Trophoblast cell (in vitro differentiated cells and primary cell): ENCODE data around the gene FYN.

ENCODE experiments used
- DNase-seq, 2 donors: peaks; one replicate each; pipeline ENCODE4 v3.0.0-alpha.2; 2016
- H2AFZ ChIP-seq: 2 replicates; pipeline ENCODE4 v1.6.1; 2013; ENCODE audit warnings: low read length, moderate library complexity, mild to moderate bottlenecking; ENCODE audit not compliant: insufficient read depth, poor library complexity
- H2AK5ac ChIP-seq: 2 replicates; pipeline ENCODE4 v1.6.1; 2013; ENCODE audit warnings: mild to moderate bottlenecking, low read length
- H2BK120ac ChIP-seq: 2 replicates; pipeline ENCODE4 v1.6.1; 2013; ENCODE audit warnings: low read length, mild to moderate bottlenecking, moderate library complexity; ENCODE audit not compliant: insufficient read depth, poor library complexity
- H2BK12ac ChIP-seq: 2 replicates; pipeline ENCODE4 v1.6.1; 2013; ENCODE audit warnings: mild to moderate bottlenecking, low read length, moderate library complexity
- H2BK5ac ChIP-seq: 2 replicates; pipeline ENCODE4 v1.6.1; 2013; ENCODE audit warnings: low read length, low read depth, moderate library complexity, mild to moderate bottlenecking; ENCODE audit not compliant: poor library complexity
- H3K14ac ChIP-seq: 2 replicates; pipeline ENCODE4 v1.6.1; 2013; ENCODE audit warnings: mild to moderate bottlenecking, low read length
- H3K18ac ChIP-seq: 2 replicates; pipeline ENCODE4 v1.6.1; 2013; ENCODE audit warnings: mild to moderate bottlenecking, low read length
- H3K23ac ChIP-seq: 2 replicates; pipeline ENCODE4 v1.6.1; 2013; ENCODE audit warnings: low read length
- H3K27ac ChIP-seq: 2 replicates; pipeline ENCODE4 v1.5.1; 2013; ENCODE audit warnings: low read depth, mild to moderate bottlenecking, inconsistent platforms, low read length, moderate library complexity
- H3K27me3 ChIP-seq: 2 replicates; pipeline ENCODE4 v1.6.1; 2013; ENCODE audit warnings: inconsistent platforms, mild to moderate bottlenecking, low read length, moderate library complexity; ENCODE audit not compliant: insufficient read depth
- H3K36me3 ChIP-seq, 2 experiments: 1 replicate in 1 of 2; 2 replicates in 1 of 2; pipeline ENCODE4 v1.6.1; 2013; ENCODE audit warnings: low read length in 2 of 2, mild to moderate bottlenecking in 2 of 2, moderate library complexity in 1 of 2; ENCODE audit not compliant: insufficient read depth in 2 of 2, control insufficient read depth in 1 of 2
- H3K4ac ChIP-seq: 2 replicates; pipeline ENCODE4 v1.6.1; 2013; ENCODE audit warnings: low read depth, mild to moderate bottlenecking, low read length, moderate library complexity
- H3K4me1 ChIP-seq, 2 experiments: 1 replicate in 1 of 2; 2 replicates in 1 of 2; pipeline ENCODE4 v1.6.1; 2013; ENCODE audit warnings: low read length in 2 of 2, mild to moderate bottlenecking in 2 of 2, moderate library complexity in 1 of 2; ENCODE audit not compliant: insufficient read depth in 2 of 2, control insufficient read depth in 1 of 2
- H3K4me2 ChIP-seq: 2 replicates; pipeline ENCODE4 v1.6.1; 2013; ENCODE audit warnings: inconsistent platforms, mild to moderate bottlenecking, low read length, moderate library complexity
- H3K4me3 ChIP-seq: 2 replicates; pipeline ENCODE4 v1.5.1; 2013; ENCODE audit warnings: mild to moderate bottlenecking, low read depth, low read length, inconsistent platforms
- H3K79me1 ChIP-seq: one replicate; pipeline ENCODE4 v1.6.1; 2013; ENCODE audit warnings: low read length
- H3K79me2 ChIP-seq: 2 replicates; pipeline ENCODE4 v1.6.1; 2013; ENCODE audit warnings: low read length, mild to moderate bottlenecking; ENCODE audit not compliant: control insufficient read depth, insufficient read depth, poor library complexity
- H3K9ac ChIP-seq: 2 replicates; pipeline ENCODE4 v1.6.1; 2013; ENCODE audit warnings: mild to moderate bottlenecking, low read length
- H3K9me3 ChIP-seq: 2 replicates; pipeline ENCODE4 v1.6.1; 2013; ENCODE audit warnings: low read depth, mild to moderate bottlenecking, control low read depth, inconsistent platforms, low read length; ENCODE audit not compliant: insufficient read depth
- H4K12ac ChIP-seq: 2 replicates; pipeline ENCODE4 v1.6.1; 2013; ENCODE audit warnings: low read depth, mild to moderate bottlenecking, low read length, moderate library complexity
- H4K8ac ChIP-seq: 2 replicates; pipeline ENCODE4 v1.6.1; 2013; ENCODE audit warnings: low read depth, mild to moderate bottlenecking, low read length, moderate library complexity
- H4K91ac ChIP-seq: one replicate; pipeline ENCODE4 v1.6.1; 2013; ENCODE audit warnings: low read depth, mild to moderate bottlenecking, low read length, moderate library complexity
- WGBS: extraction: QIAGEN DNeasy Blood & Tissue Kit; methylation state at CpG from one replicate; pipeline ENCODE4 v1.1.7; 2013; ENCODE audit warnings: missing lambda C conversion rate; ENCODE audit not compliant: insufficient read length, insufficient coverage; ENCODE audit errors: extremely low coverage; 5-methylcytosine and 5-hydroxymethylcytosine counted together

The FYN gene

GRCh38 chr6:111718326-111718725 is 154.9 kb downstream of the FYN start:
- Histone ChIP-seq H4K91ac (no peak overlapping the region), H2BK120ac (no peak overlapping the region), H3K14ac (no peak overlapping the region)

DNA sequence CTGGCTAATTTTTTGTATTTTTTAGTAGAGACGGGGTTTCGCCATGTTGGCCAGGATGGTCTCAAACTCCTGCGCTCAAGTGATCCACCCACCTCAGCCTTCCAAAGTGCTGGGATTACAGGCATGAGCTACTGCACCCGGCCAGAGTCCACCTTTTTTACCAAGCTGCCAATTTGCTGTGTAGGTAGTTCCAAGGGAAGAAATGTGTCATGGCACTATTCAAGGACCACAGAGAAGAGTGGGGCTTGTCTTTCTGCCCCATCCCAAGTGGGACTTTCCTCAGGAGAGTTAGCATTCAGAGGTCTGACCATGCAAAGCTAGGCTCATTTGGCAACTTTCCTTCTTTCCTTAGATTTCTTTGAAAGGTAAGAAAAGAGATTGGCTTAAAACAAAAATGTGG is 155.6 kb downstream of the FYN start:
- H4K12ac ChIP-seq: no peak overlapping the region
- no peak overlapping the region for H3K4me3 ChIP-seq
- H3K9me3 ChIP-seq: no peaks in the 10 kb centered on the region
- H2AFZ ChIP-seq: no peak overlapping the region
- H3K4me1 ChIP-seq: no peaks in the 10 kb centered on the region
- H3K4me2 ChIP-seq: no peak overlapping the region
- H2AK5ac ChIP-seq: no peak overlapping the region
- no peaks in the 10 kb centered on the region for H3K27me3 ChIP-seq
- no peak overlapping the region for H3K4ac ChIP-seq
- H3K36me3 ChIP-seq: peaks cover 0 to 11% of the 10 kb centered on the region in 2 experiments
- no peak overlapping the region for H3K9ac ChIP-seq
- H4K8ac ChIP-seq: no peak overlapping the region
- no peak overlapping the region for H4K91ac ChIP-seq
- H3K23ac ChIP-seq: no peak overlapping the region
- no peak for DNase-seq
- no peak overlapping the region for H2BK12ac ChIP-seq
- no peaks in the 10 kb centered on the region for H3K79me2 ChIP-seq
- H3K14ac ChIP-seq: no peak overlapping the region
- H3K79me1 ChIP-seq: no peaks in the 10 kb centered on the region
- no peak overlapping the region for H3K18ac ChIP-seq
- WGBS: no CpG with 5 or more reads among the region's 4 CpGs
- H3K27ac ChIP-seq: no peak overlapping the region
- no peak overlapping the region for H2BK5ac ChIP-seq
- no peak overlapping the region for H2BK120ac ChIP-seq

More at GRCh38 chr6:111718326-111718725, 154.9 kb downstream of the FYN start:
- no peak overlapping the region for H3K23ac ChIP-seq
- H2AFZ ChIP-seq: no peak overlapping the region
- H2BK12ac ChIP-seq: no peak overlapping the region
- no peak overlapping the region for H4K8ac ChIP-seq
- H3K9ac ChIP-seq: no peak overlapping the region
- H2AK5ac ChIP-seq: no peak overlapping the region
- no peaks in the 10 kb centered on the region for H3K9me3 ChIP-seq
- H3K4me2 ChIP-seq: no peak overlapping the region
- H3K27ac ChIP-seq: no peak overlapping the region
- H3K4ac ChIP-seq: no peak overlapping the region
- no peak overlapping the region for H4K12ac ChIP-seq
- H2BK5ac ChIP-seq: no peak overlapping the region
- WGBS: no CpG with 5 or more reads among the region's 3 CpGs
- H3K18ac ChIP-seq: no peak overlapping the region
- DNase-seq: no peak
- H3K27me3 ChIP-seq: no peaks in the 10 kb centered on the region
- no peaks in the 10 kb centered on the region for H3K79me2 ChIP-seq
- H3K4me3 ChIP-seq: no peak overlapping the region
- H3K36me3 ChIP-seq: peaks cover 0 to 8% of the 10 kb centered on the region in 2 experiments
- no peaks in the 10 kb centered on the region for H3K79me1 ChIP-seq
- H3K4me1 ChIP-seq: no peaks in the 10 kb centered on the region

DNA sequence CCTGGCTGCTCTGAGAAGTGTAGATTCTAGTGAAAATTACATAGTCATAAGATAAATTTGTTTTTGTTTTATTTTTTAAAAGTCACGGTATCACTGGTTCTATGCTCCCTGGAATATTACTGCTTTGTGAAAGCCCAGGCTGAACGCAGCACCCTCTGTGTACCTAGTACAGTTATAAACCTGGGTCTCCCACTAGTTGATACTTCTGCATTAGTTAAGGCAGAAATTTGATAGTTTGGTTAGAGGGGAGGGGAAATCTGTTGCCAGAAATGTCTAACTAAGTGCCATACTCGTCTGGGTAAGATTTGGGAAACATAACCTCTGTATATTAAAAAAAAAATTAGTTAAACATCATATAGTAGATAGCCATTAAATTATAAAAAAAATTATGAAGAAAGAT is 156.9 kb downstream of the FYN start:
- Histone ChIP-seq H3K9me3 (peaks cover 2% of the 10 kb centered on the region), H2BK120ac (no peak overlapping the region), H3K18ac (no peak overlapping the region), H4K91ac (no peak overlapping the region), H3K36me3 (peaks cover 0 to 13% of the 10 kb centered on the region in 2 experiments), H2BK5ac (no peak overlapping the region), H3K79me2 (no peaks in the 10 kb centered on the region), H3K4me1 (no peaks in the 10 kb centered on the region), H2AFZ (no peak overlapping the region), H3K9ac (no peak overlapping the region), H2BK12ac (no peak overlapping the region), H3K23ac (no peak overlapping the region), H3K4ac (no peak overlapping the region), H2AK5ac (no peak overlapping the region), H3K4me2 (no peak overlapping the region), H3K14ac (no peak overlapping the region), H4K12ac (no peak overlapping the region), H4K8ac (no peak overlapping the region), H3K79me1 (no peaks in the 10 kb centered on the region), H3K27me3 (no peaks in the 10 kb centered on the region), H3K4me3 (no peak overlapping the region), H3K27ac (no peak overlapping the region)
- WGBS: no CpG with 5 or more reads among the region's 3 CpGs
- DNase-seq: no peak

- Histone ChIP-seq H2BK120ac (no peak overlapping the region), H2AK5ac (no peak overlapping the region), H3K4me2 (no peak overlapping the region), H3K36me3 (peaks cover 0 to 13% of the 10 kb centered on the region in 2 experiments), H4K12ac (no peak overlapping the region), H3K4me3 (no peak overlapping the region), H3K18ac (no peak overlapping the region), H4K8ac (no peak overlapping the region), H2AFZ (no peak overlapping the region), H3K14ac (no peak overlapping the region), H3K79me1 (no peaks in the 10 kb centered on the region), H3K79me2 (no peaks in the 10 kb centered on the region), H3K9ac (no peak overlapping the region), H2BK5ac (no peak overlapping the region), H4K91ac (no peak overlapping the region), H3K27ac (no peak overlapping the region), H3K4me1 (no peaks in the 10 kb centered on the region), H3K27me3 (no peaks in the 10 kb centered on the region), H3K4ac (no peak overlapping the region), H3K9me3 (peaks cover 2% of the 10 kb centered on the region), H3K23ac (no peak overlapping the region), H2BK12ac (no peak overlapping the region)
- no peak for DNase-seq
- no CpG with 5 or more reads among the region's 6 CpGs for WGBS
Observed at GRCh38 chr6:111715321-111715720, 157.9 kb downstream of the FYN start.
